Mesendoderm (in vitro differentiated cells): ENCODE results near the gene PTPN4.

Experiments used
- DNase-seq: peaks from one replicate; pipeline ENCODE4 v3.0.0; 2013
- H2AK5ac ChIP-seq: 2 replicates; pipeline ENCODE4 v1.6.1; 2013; ENCODE audit warnings: low read length, inconsistent platforms
- H2BK120ac ChIP-seq: 2 replicates; pipeline ENCODE4 v1.6.1; 2013; ENCODE audit warnings: low read depth, mild to moderate bottlenecking, low read length, moderate library complexity, mixed read lengths
- H2BK15ac ChIP-seq: replicated peaks from 2 replicates; pipeline ENCODE4 v1.6.1; 2013; ENCODE audit warnings: low read depth, mild to moderate bottlenecking, moderate library complexity
- H2BK5ac ChIP-seq: 2 replicates; pipeline ENCODE4 v1.6.1; 2013; ENCODE audit warnings: low read length, inconsistent platforms
- H3K18ac ChIP-seq: 2 replicates; pipeline ENCODE4 v1.6.1; 2013; ENCODE audit warnings: mild to moderate bottlenecking, low read length, mixed read lengths
- H3K23ac ChIP-seq: one replicate; pipeline ENCODE4 v1.6.1; 2013; ENCODE audit warnings: low read length
- H3K27ac ChIP-seq: 2 replicates; pipeline ENCODE4 v1.5.1; 2013; ENCODE audit warnings: low read depth, mild to moderate bottlenecking, inconsistent platforms, low read length, moderate library complexity
- H3K27me3 ChIP-seq: 2 replicates; pipeline ENCODE4 v1.6.1; 2013; ENCODE audit warnings: low read length, control low read depth, mild to moderate bottlenecking, inconsistent platforms; ENCODE audit not compliant: insufficient read depth, poor library complexity
- H3K36me3 ChIP-seq: 2 replicates; pipeline ENCODE4 v1.6.1; 2013; ENCODE audit warnings: low read length, inconsistent platforms; ENCODE audit not compliant: control insufficient read depth, insufficient read depth
- H3K4ac ChIP-seq: one replicate; pipeline ENCODE4 v1.6.1; 2013; ENCODE audit warnings: low read depth, mild to moderate bottlenecking, low read length, moderate library complexity
- H3K4me1 ChIP-seq: 2 replicates; pipeline ENCODE4 v1.6.1; 2013; ENCODE audit warnings: low read depth, low read length, inconsistent platforms; ENCODE audit not compliant: control insufficient read depth
- H3K4me2 ChIP-seq: 2 replicates; pipeline ENCODE4 v1.6.1; 2013; ENCODE audit warnings: low read length
- H3K4me3 ChIP-seq: 2 replicates; pipeline ENCODE4 v1.5.1; 2013; ENCODE audit warnings: mild to moderate bottlenecking, low read length
- H3K56ac ChIP-seq: one replicate; pipeline ENCODE4 v1.6.1; 2013; ENCODE audit warnings: low read length
- H3K79me1 ChIP-seq: 2 replicates; pipeline ENCODE4 v1.6.1; 2013; ENCODE audit warnings: low read length, inconsistent platforms
- H3K79me2 ChIP-seq: 2 replicates; pipeline ENCODE4 v1.6.1; 2013; ENCODE audit warnings: mild to moderate bottlenecking, low read length; ENCODE audit not compliant: control insufficient read depth, insufficient read depth
- H3K9ac ChIP-seq: 2 replicates; pipeline ENCODE4 v1.6.1; 2013; ENCODE audit warnings: low read length, inconsistent platforms
- H4K5ac ChIP-seq: one replicate; pipeline ENCODE4 v1.6.1; 2013; ENCODE audit warnings: low read length
- H4K8ac ChIP-seq: one replicate; pipeline ENCODE4 v1.6.1; 2013; ENCODE audit warnings: low read depth, mild to moderate bottlenecking, control low read depth, low read length, moderate library complexity
- WGBS: extraction: QIAGEN DNeasy Blood & Tissue Kit; methylation state at CpG from one replicate; pipeline ENCODE4 v1.1.7; 2013; ENCODE audit warnings: low lambda C conversion rate, missing lambda C conversion rate; ENCODE audit not compliant: insufficient coverage; ENCODE audit errors: extremely low coverage; 5-methylcytosine and 5-hydroxymethylcytosine counted together

The PTPN4 gene

GRCh38 chr2:119810049-119810630 is 50.4 kb downstream of the PTPN4 start:
- Histone ChIP-seq H4K5ac (no peak overlapping the region), H2BK5ac (no peak overlapping the region)

GRCh38 chr2:119814216-119814615 is 54.5 kb downstream of the PTPN4 start:
- H3K27me3 ChIP-seq, result no peaks in the 10 kb centered on the region
- H3K4me2 ChIP-seq, result no peak overlapping the region
- H3K36me3 ChIP-seq, result no peaks in the 10 kb centered on the region
- H2AK5ac ChIP-seq, result no peak overlapping the region
- no peak overlapping the region for H3K4me3 ChIP-seq
- no peak overlapping the region for H3K27ac ChIP-seq
- peaks cover 6% of the 10 kb centered on the region for H3K79me1 ChIP-seq
- no peak overlapping the region for H2BK120ac ChIP-seq
- H3K79me2 ChIP-seq, result peaks cover 14% of the 10 kb centered on the region
- H2BK15ac ChIP-seq, result no peak overlapping the region
- H3K9ac ChIP-seq, result no peak overlapping the region
- no peak overlapping the region for H3K18ac ChIP-seq
- no peak overlapping the region for H4K5ac ChIP-seq
- no peak overlapping the region for H3K23ac ChIP-seq
- no peak overlapping the region for H3K4ac ChIP-seq
- H3K56ac ChIP-seq, result no peak overlapping the region
- no peak overlapping the region for H2BK5ac ChIP-seq
- no peak overlapping the region for H4K8ac ChIP-seq
- DNase-seq, result no peak
- H3K4me1 ChIP-seq, result no peaks in the 10 kb centered on the region

More at GRCh38 chr2:119810049-119810630, 50.4 kb downstream of the PTPN4 start:
- Histone ChIP-seq H3K56ac (no peak overlapping the region), H3K18ac (no peak overlapping the region), H4K8ac (no peak overlapping the region), H2AK5ac (no peak overlapping the region), H3K27me3 (no peaks in the 10 kb centered on the region), H2BK120ac (no peak overlapping the region), H2BK15ac (no peak overlapping the region), H3K4me1 (no peaks in the 10 kb centered on the region), H3K4me3 (no peak overlapping the region), H3K4ac (no peak overlapping the region), H3K9ac (no peak overlapping the region), H3K36me3 (no peaks in the 10 kb centered on the region), H3K23ac (no peak overlapping the region), H3K79me1 (peaks cover 4% of the 10 kb centered on the region), H3K27ac (no peak overlapping the region), H3K79me2 (no peaks in the 10 kb centered on the region), H3K4me2 (no peak overlapping the region)
- DNase-seq, result no peak
- WGBS, result no CpG with 5 or more reads among the region's 2 CpGs

GRCh38 chr2:119818792-119819191 is 59.1 kb downstream of the PTPN4 start:
- no peak overlapping the region for H3K23ac ChIP-seq
- H3K4me1 ChIP-seq, result no peaks in the 10 kb centered on the region
- H4K5ac ChIP-seq, result no peak overlapping the region
- no peak overlapping the region for H3K9ac ChIP-seq
- no peak overlapping the region for H4K8ac ChIP-seq
- H3K79me1 ChIP-seq, result peaks cover 8% of the 10 kb centered on the region
- H3K36me3 ChIP-seq, result no peaks in the 10 kb centered on the region
- H3K4me2 ChIP-seq, result no peak overlapping the region
- H2BK120ac ChIP-seq, result no peak overlapping the region
- no peak overlapping the region for H3K4ac ChIP-seq
- H3K18ac ChIP-seq, result no peak overlapping the region
- no peak overlapping the region for H3K4me3 ChIP-seq
- DNase-seq, result no peak
- H3K27ac ChIP-seq, result no peak overlapping the region
- no peak overlapping the region for H3K56ac ChIP-seq
- H2BK5ac ChIP-seq, result no peak overlapping the region
- H2AK5ac ChIP-seq, result no peak overlapping the region
- WGBS, result no CpG with 5 or more reads among the region's 2 CpGs
- no peak overlapping the region for H2BK15ac ChIP-seq
- H3K27me3 ChIP-seq, result no peaks in the 10 kb centered on the region
- H3K79me2 ChIP-seq, result peaks cover 19% of the 10 kb centered on the region

- no peaks in the 10 kb centered on the region for H3K4me1 ChIP-seq
- H4K8ac ChIP-seq, result no peak overlapping the region
- DNase-seq, result no peak
- no peaks in the 10 kb centered on the region for H3K27me3 ChIP-seq
- no peak overlapping the region for H3K4ac ChIP-seq
- peaks cover 6% of the 10 kb centered on the region for H3K79me1 ChIP-seq
- H3K4me2 ChIP-seq, result no peak overlapping the region
- H2BK15ac ChIP-seq, result no peak overlapping the region
- peaks cover 19% of the 10 kb centered on the region for H3K79me2 ChIP-seq
- no peak overlapping the region for H2BK5ac ChIP-seq
- H4K5ac ChIP-seq, result no peak overlapping the region
- no peak overlapping the region for H3K23ac ChIP-seq
- no peak overlapping the region for H3K56ac ChIP-seq
- no peak overlapping the region for H2AK5ac ChIP-seq
- H3K18ac ChIP-seq, result no peak overlapping the region
- no peak overlapping the region for H3K27ac ChIP-seq
- H3K9ac ChIP-seq, result no peak overlapping the region
- WGBS, result no CpG with 5 or more reads among the region's 6 CpGs
- no peaks in the 10 kb centered on the region for H3K36me3 ChIP-seq
- H3K4me3 ChIP-seq, result no peak overlapping the region
- H2BK120ac ChIP-seq, result no peak overlapping the region
These were observed 60.1 kb downstream of the PTPN4 start for GRCh38 chr2:119819846-119820245.

- Histone ChIP-seq H3K27me3 (no peaks in the 10 kb centered on the region), H4K5ac (no peak overlapping the region), H3K4me1 (no peaks in the 10 kb centered on the region), H3K4me3 (no peak overlapping the region), H3K56ac (no peak overlapping the region), H3K23ac (no peak overlapping the region), H3K79me1 (peaks cover 6% of the 10 kb centered on the region), H3K79me2 (peaks cover 19% of the 10 kb centered on the region), H2BK5ac (no peak overlapping the region), H3K18ac (no peak overlapping the region), H2BK15ac (no peak overlapping the region), H3K9ac (no peak overlapping the region), H3K36me3 (no peaks in the 10 kb centered on the region), H4K8ac (no peak overlapping the region), H3K27ac (no peak overlapping the region), H2BK120ac (no peak overlapping the region), H3K4ac (no peak overlapping the region), H3K4me2 (no peak overlapping the region), H2AK5ac (no peak overlapping the region)
- peak; percentile 70 for DNase-seq
These were observed 60.6 kb downstream of the PTPN4 start for GRCh38 chr2:119820275-119820674.

GRCh38 chr2:119821266-119821665 is 61.5 kb downstream of the PTPN4 start:
- no peak overlapping the region for H3K4me3 ChIP-seq
- no peak overlapping the region for H2BK120ac ChIP-seq
- H3K56ac ChIP-seq, result no peak overlapping the region
- H2BK5ac ChIP-seq, result no peak overlapping the region
- H4K5ac ChIP-seq, result no peak overlapping the region
- no peak overlapping the region for H3K9ac ChIP-seq
- no peak for DNase-seq
- no peak overlapping the region for H4K8ac ChIP-seq
- no peak overlapping the region for H3K4ac ChIP-seq
- H3K27me3 ChIP-seq, result no peaks in the 10 kb centered on the region
- H3K79me1 ChIP-seq, result peaks cover 6% of the 10 kb centered on the region
- peaks cover 15% of the 10 kb centered on the region for H3K79me2 ChIP-seq
- no peaks in the 10 kb centered on the region for H3K36me3 ChIP-seq
- H2AK5ac ChIP-seq, result no peak overlapping the region
- H3K27ac ChIP-seq, result no peak overlapping the region
- H3K4me1 ChIP-seq, result no peaks in the 10 kb centered on the region
- no peak overlapping the region for H3K4me2 ChIP-seq
- H3K23ac ChIP-seq, result no peak overlapping the region
- no peak overlapping the region for H3K18ac ChIP-seq
- no peak overlapping the region for H2BK15ac ChIP-seq
- no CpG with 5 or more reads among the region's 2 CpGs for WGBS
